ENCODE data around the gene MIOX. TPM values are rescaled to one million over a fixed set of nuclear protein-coding genes. Genes with fewer than 3 reads are reported as not detected.

Gene MIOX
- total RNA-seq, 4 donors from 2014 or later, result not detected

- Histone ChIP-seq H3K36me3 (no peaks in the 10 kb centered on the region), H3K4me1 (peaks cover 0 to 20% of the 10 kb centered on the region in 2 donors), H3K4me3 (peak within 1 kb of the TSS; percentile 43 to 98), H3K27me3 (no peaks in the 10 kb centered on the region), H3K27ac (peak within 1 kb of the TSS; percentile 66 to 85), H3K9me3 (no peaks in the 10 kb centered on the region)
- DNase-seq, result peak; percentile 90 to 92
- intact Hi-C loops (cut with DNase I; ENCODE audit: low total_unique reads), result no loop called here
- TF ChIP-seq POLR2A (IDR thresholded peaks at IDR 0.05) (peak; percentile 71 to 90), CTCF (IDR thresholded peaks at IDR 0.05) (peak in 1 of 4 experiments; percentile 10)
Measured at GRCh38 chr22:50474710-50475651, 11.7 kb upstream of the MIOX start, which contains the start of gene SBF1. Gene SBF1 (minus strand): TSS chr22:50475035. CDS start chr22:50474840, 195 bp downstream.

- Histone ChIP-seq H3K4me1 (peaks cover 0 to 15% of the 10 kb centered on the region in 2 donors), H3K27ac (peak overlapping the region; percentile 66 to 85), H3K36me3 (no peaks in the 10 kb centered on the region), H3K27me3 (no peaks in the 10 kb centered on the region), H3K4me3 (peak overlapping the region in 1 of 2 donors; percentile 43), H3K9me3 (no peaks in the 10 kb centered on the region)
- intact Hi-C loops (cut with DNase I; ENCODE audit: low total_unique reads), result no loop called here
- DNase-seq, result no peak
- no peak for TF ChIP-seq CTCF (IDR thresholded peaks at IDR 0.05)
- TF ChIP-seq POLR2A (IDR thresholded peaks at IDR 0.05), result no peak
Measured at GRCh38 chr22:50475652-50476002, 11.0 kb upstream of the MIOX start.

- Histone ChIP-seq H3K4me1 (peaks cover 0 to 15% of the 10 kb centered on the region in 2 donors), H3K27me3 (peaks cover 1 to 9% of the 10 kb centered on the region in 2 donors), H3K36me3 (no peaks in the 10 kb centered on the region), H3K4me3 (no peak overlapping the region), H3K27ac (no peak overlapping the region), H3K9me3 (no peaks in the 10 kb centered on the region)
- no peak for DNase-seq
- intact Hi-C loops (cut with DNase I; ENCODE audit: low total_unique reads), result no loop called here
- no peak for TF ChIP-seq CTCF (IDR thresholded peaks at IDR 0.05)
- TF ChIP-seq POLR2A (IDR thresholded peaks at IDR 0.05), result no peak
Measured at GRCh38 chr22:50476868-50477267, 9.8 kb upstream of the MIOX start.

GRCh38 chr22:50477923-50478322 lies 8.7 kb upstream of the MIOX start:
- H3K27ac ChIP-seq, result no peak overlapping the region
- no peak for DNase-seq
- H3K9me3 ChIP-seq, result no peaks in the 10 kb centered on the region
- peaks cover 0 to 13% of the 10 kb centered on the region in 2 donors for H3K4me1 ChIP-seq
- H3K27me3 ChIP-seq, result peaks cover 6 to 18% of the 10 kb centered on the region in 2 donors
- H3K4me3 ChIP-seq, result no peak overlapping the region
- no peaks in the 10 kb centered on the region for H3K36me3 ChIP-seq
- TF ChIP-seq CTCF (IDR thresholded peaks at IDR 0.05), result no peak
- no peak for TF ChIP-seq POLR2A (IDR thresholded peaks at IDR 0.05)
- intact Hi-C loops (cut with DNase I; ENCODE audit: low total_unique reads), result no loop called here

- intact Hi-C loops (cut with DNase I; ENCODE audit: low total_unique reads), result no loop called here
- no peak for TF ChIP-seq CTCF (IDR thresholded peaks at IDR 0.05)
- TF ChIP-seq POLR2A (IDR thresholded peaks at IDR 0.05), result no peak
Measured at GRCh38 chr22:50479721-50480120, 6.9 kb upstream of the MIOX start.

More at GRCh38 chr22:50479721-50480120, 6.9 kb upstream of the MIOX start:
- H3K27me3 ChIP-seq, result peaks cover 12 to 18% of the 10 kb centered on the region in 2 donors
- no peak overlapping the region for H3K4me3 ChIP-seq
- DNase-seq, result no peak
- H3K27ac ChIP-seq, result no peak overlapping the region
- H3K36me3 ChIP-seq, result no peaks in the 10 kb centered on the region
- H3K4me1 ChIP-seq, result peaks cover 0 to 4% of the 10 kb centered on the region in 2 donors
- no peaks in the 10 kb centered on the region for H3K9me3 ChIP-seq

All from uterus (tissue), 4 donors.